ENCODE measurements around the gene EXOC1. TPM values are rescaled to one million over a fixed set of nuclear protein-coding genes. Genes with fewer than 3 reads are reported as not detected.
A peak's percentile ranks its signal among the peaks of the same experiment; 100 is the strongest.

The EXOC1 gene
- total RNA-seq (10 to 100 TPM; 14.2 to 22.1 (median 18.4) TPM), polyA plus RNA-seq (10 to 100 TPM; 11.0 to 23.8 (median 14.3) TPM)
- long read RNA-seq, donor 1, partial matches to known transcripts = 5 of 23 reads
- long read RNA-seq, donor 1, other reads (novel, unspliced or antisense) = 18 of 23 reads
- long read RNA-seq, donor 2, partial matches to known transcripts = 1 of 27 reads
- long read RNA-seq, donor 2, other reads (novel, unspliced or antisense) = 26 of 27 reads

- peaks cover 20% of the 10 kb centered on the region for H3K4me1 ChIP-seq
- intact Hi-C loops (cut with DNase I) = loop anchor here (5.0 to 10.0 kb wide), 3 partner anchors 299 to 509 kb away; partner anchors contain the start of genes CLOCK (in 1 of the 2) and SRD5A3 (in 1 of the 2)
- H3K36me3 ChIP-seq (ENCODE audit: insufficient read depth in 1 of 2, low read depth in 1 of 2) = peaks cover 0 to 10% of the 10 kb centered on the region in 2 donors
- 0 to 1% (median 0%) methylated on average over 47 to 50 of the region's 50 CpGs for WGBS, 3 donors
- peak within 1 kb of the TSS; percentile 94 for H3K27ac ChIP-seq
- TF ChIP-seq CTCF (IDR thresholded peaks at IDR 0.05) = no peak
- peaks cover 0 to under 1% (median 0%) of the 10 kb centered on the region in 3 donors for H3K27me3 ChIP-seq (ENCODE audit: insufficient read depth in 3 of 3, low read length in 2 of 3)
- ATAC-seq = peak; percentile 100
- H3K4me3 ChIP-seq = peak within 1 kb of the TSS; percentile 100
- peak; percentile 99 for DNase-seq
- no peaks in the 10 kb centered on the region for H3K9me3 ChIP-seq
Measured at GRCh38 chr4:55853484-55854046, at the start of gene EXOC1. Gene EXOC1, plus strand, starts transcription at chr4:55853648. Its CDS starts 4,676 bp downstream, at chr4:55858324.

GRCh38 chr4:55807556-55807955 lies 45.9 kb upstream of the EXOC1 start:
- ATAC-seq = no peak
- TF ChIP-seq CTCF (IDR thresholded peaks at IDR 0.05) = no peak
- no peaks in the 10 kb centered on the region for H3K36me3 ChIP-seq (ENCODE audit: insufficient read depth in 1 of 2, low read depth in 1 of 2)

GRCh38 chr4:55808186-55808585 lies 45.3 kb upstream of the EXOC1 start:
- Histone ChIP-seq H3K36me3 (ENCODE audit: insufficient read depth in 1 of 2, low read depth in 1 of 2) (no peaks in the 10 kb centered on the region), H3K27me3 (ENCODE audit: insufficient read depth in 3 of 3, low read length in 2 of 3) (no peaks in the 10 kb centered on the region), H3K4me3 (no peak overlapping the region), H3K4me1 (no peaks in the 10 kb centered on the region), H3K27ac (no peak overlapping the region), H3K9me3 (no peaks in the 10 kb centered on the region)
- 50 to 60% (median 51%) methylated on average over 2 of the region's 2 CpGs for WGBS, 3 donors
- ATAC-seq (no peak), DNase-seq (no peak)
- no peak for TF ChIP-seq CTCF (IDR thresholded peaks at IDR 0.05)
- intact Hi-C loops (cut with DNase I) = no loop called here

More at GRCh38 chr4:55807556-55807955, 45.9 kb upstream of the EXOC1 start:
- Histone ChIP-seq H3K9me3 (no peaks in the 10 kb centered on the region), H3K4me1 (no peaks in the 10 kb centered on the region), H3K27me3 (ENCODE audit: insufficient read depth in 3 of 3, low read length in 2 of 3) (no peaks in the 10 kb centered on the region), H3K4me3 (no peak overlapping the region), H3K27ac (no peak overlapping the region)
- no peak for DNase-seq
- intact Hi-C loops (cut with DNase I) = no loop called here

- Histone ChIP-seq H3K27ac (no peak overlapping the region), H3K4me1 (no peaks in the 10 kb centered on the region), H3K4me3 (no peak overlapping the region), H3K9me3 (no peaks in the 10 kb centered on the region), H3K36me3 (ENCODE audit: insufficient read depth in 1 of 2, low read depth in 1 of 2) (no peaks in the 10 kb centered on the region), H3K27me3 (ENCODE audit: insufficient read depth in 3 of 3, low read length in 2 of 3) (no peaks in the 10 kb centered on the region)
- intact Hi-C loops (cut with DNase I) = no loop called here
- no peak for DNase-seq
- no peak for ATAC-seq
- TF ChIP-seq CTCF (IDR thresholded peaks at IDR 0.05) = no peak
- WGBS, 3 donors = 37 to 47% (median 40%) methylated on average over 5 of the region's 5 CpGs
Measured at GRCh38 chr4:55808632-55809031, 44.8 kb upstream of the EXOC1 start.

Data from psoas muscle (tissue), 8 donors.